HG02884 (cell line): Measurements from ENCODE around the gene IFITM1.
"Not testable (repeated sequence)": the region's sequence is repeated elsewhere in the genome, so short reads cannot be mapped to it uniquely, and the experiment has no call there.

Experiments
- ATAC-seq: cut with Tn5 transposase; IDR thresholded peaks from one replicate; pipeline ENCODE4 v1.9.1; 2021; ENCODE audit warnings: mild to moderate bottlenecking, moderate library complexity; ENCODE audit not compliant: unreplicated experiment

IFITM1 gene

GRCh38 chr11:325796-326591 lies 12.2 kb downstream of the IFITM1 start:
- ATAC-seq, result no peak

GRCh38 chr11:326592-326841 lies 12.7 kb downstream of the IFITM1 start:
- ATAC-seq, result no peak

GRCh38 chr11:326842-327580 lies 13.2 kb downstream of the IFITM1 start:
- ATAC-seq, result peak; percentile 54

- ATAC-seq, result no peak
These were observed 13.7 kb downstream of the IFITM1 start for GRCh38 chr11:327581-327923.

GRCh38 chr11:328012-328411 lies 14.2 kb downstream of the IFITM1 start:
- ATAC-seq, result no peak

GRCh38 chr11:328516-329100 lies 14.8 kb downstream of the IFITM1 start:
- ATAC-seq, result not testable (repeated sequence)

GRCh38 chr11:329886-330253 lies 16.0 kb downstream of the IFITM1 start:
- ATAC-seq, result no peak

GRCh38 chr11:330307-330693 lies 16.5 kb downstream of the IFITM1 start:
- no peak for ATAC-seq

- ATAC-seq, result no peak
These were observed 17.0 kb downstream of the IFITM1 start for GRCh38 chr11:330694-331357.

GRCh38 chr11:331358-332060 lies 17.7 kb downstream of the IFITM1 start:
- ATAC-seq, result no peak

GRCh38 chr11:332651-333480 lies 19.0 kb downstream of the IFITM1 start:
- ATAC-seq, result no peak

GRCh38 chr11:333616-334263 lies 19.9 kb downstream of the IFITM1 start:
- not testable (repeated sequence) for ATAC-seq

GRCh38 chr11:334264-334994 lies 20.6 kb downstream of the IFITM1 start:
- no peak for ATAC-seq

- no peak for ATAC-seq
These were observed 22.2 kb downstream of the IFITM1 start for GRCh38 chr11:335779-336658.

- no peak for ATAC-seq
These were observed 22.9 kb downstream of the IFITM1 start for GRCh38 chr11:336659-337198.

GRCh38 chr11:337711-338110 lies 23.9 kb downstream of the IFITM1 start:
- ATAC-seq, result no peak

GRCh38 chr11:339963-340362 lies 26.1 kb downstream of the IFITM1 start:
- no peak for ATAC-seq
